Measurements from ENCODE around the gene SLC9A5. TPM values are rescaled to one million over a fixed set of nuclear protein-coding genes. Genes with fewer than 3 reads are reported as not detected.

The SLC9A5 gene
- total and polyA plus RNA-seq, 2 donors (not counting 3 experiments of a cell fraction or from before 2014, with no cell fraction given): 2.7 to 2.8 TPM

GRCh38 chr16:67246756-67247191 is 2.0 kb upstream of the SLC9A5 start:
- Histone ChIP-seq H3K9ac (replicated peaks; ENCODE audit: extremely low read depth, insufficient read depth, low read length) (peak overlapping the region; percentile 69), H3K27me3 (ENCODE audit: control insufficient read depth in 2 of 2, insufficient read depth in 2 of 2, low read length in 2 of 2) (peaks cover 0 to 3% of the 10 kb centered on the region in 2 experiments), H2AFZ (ENCODE audit: low read depth, low read length) (peak overlapping the region; percentile 27), H3K27ac (ENCODE audit: insufficient read depth, low read depth, low read length) (peak overlapping the region; percentile 88), H4K20me1 (replicated peaks; ENCODE audit: control insufficient read depth, extremely low read depth, insufficient read depth, low read length) (no peaks in the 10 kb centered on the region), H3K79me2 (ENCODE audit: control insufficient read depth, insufficient read depth, low read length) (peaks cover 35% of the 10 kb centered on the region), H3K4me1 (ENCODE audit: control insufficient read depth, extremely low read depth, insufficient read depth, low read length) (peaks cover 53% of the 10 kb centered on the region), H3K36me3 (ENCODE audit: control insufficient read depth in 2 of 2, extremely low read depth in 1 of 2, insufficient read depth in 2 of 2, low read length in 2 of 2) (peaks cover 0 to 3% of the 10 kb centered on the region in 2 experiments), H3K9me1 (replicated peaks; ENCODE audit: control insufficient read depth, extremely low read depth, insufficient read depth, low read length) (no peaks in the 10 kb centered on the region), H3K9me3 (replicated peaks; ENCODE audit: control insufficient read depth, insufficient read depth, low read length) (no peaks in the 10 kb centered on the region), H3K4me2 (ENCODE audit: insufficient read depth, low read length) (peak overlapping the region; percentile 42), H3K4me3 (replicated peaks in 1 of 3; ENCODE audit: insufficient read depth in 1 of 3, low read depth in 1 of 3, low read length in 3 of 3) (peak overlapping the region; percentile 55 to 89 (median 83))
- no peak for TF ChIP-seq EZH2 (IDR thresholded peaks at IDR 0.05; ENCODE audit: borderline replicate concordance, low read depth, low read length, severe bottlenecking)
- TF ChIP-seq, protein P1, sequence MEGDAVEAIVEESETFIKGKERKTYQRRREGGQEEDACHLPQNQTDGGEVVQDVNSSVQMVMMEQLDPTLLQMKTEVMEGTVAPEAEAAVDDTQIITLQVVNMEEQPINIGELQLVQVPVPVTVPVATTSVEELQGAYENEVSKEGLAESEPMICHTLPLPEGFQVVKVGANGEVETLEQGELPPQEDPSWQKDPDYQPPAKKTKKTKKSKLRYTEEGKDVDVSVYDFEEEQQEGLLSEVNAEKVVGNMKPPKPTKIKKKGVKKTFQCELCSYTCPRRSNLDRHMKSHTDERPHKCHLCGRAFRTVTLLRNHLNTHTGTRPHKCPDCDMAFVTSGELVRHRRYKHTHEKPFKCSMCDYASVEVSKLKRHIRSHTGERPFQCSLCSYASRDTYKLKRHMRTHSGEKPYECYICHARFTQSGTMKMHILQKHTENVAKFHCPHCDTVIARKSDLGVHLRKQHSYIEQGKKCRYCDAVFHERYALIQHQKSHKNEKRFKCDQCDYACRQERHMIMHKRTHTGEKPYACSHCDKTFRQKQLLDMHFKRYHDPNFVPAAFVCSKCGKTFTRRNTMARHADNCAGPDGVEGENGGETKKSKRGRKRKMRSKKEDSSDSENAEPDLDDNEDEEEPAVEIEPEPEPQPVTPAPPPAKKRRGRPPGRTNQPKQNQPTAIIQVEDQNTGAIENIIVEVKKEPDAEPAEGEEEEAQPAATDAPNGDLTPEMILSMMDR (IDR thresholded peaks at IDR 0.05; ENCODE audit: extremely low read depth in 1 of 2, insufficient read depth in 1 of 2, low read depth in 1 of 2, low read length in 2 of 2): peak in 1 of 2 donors; percentile 4
- ChIA-PET POLR2A (interaction anchor here (1.6 to 2.7 kb wide), 4 partner anchors 20 to 49 kb away, joined by 5 to 10 read pairs (median 6); partner anchors contain the start of gene TMEM208), CTCF (interaction anchor here (0.8 to 2.3 kb wide), 11 partner anchors 10 to 274 kb away, joined by 3 to 12 read pairs (median 4); partner anchors contain the start of genes ELMO3 and TMEM208)
- dilution Hi-C loops (cut with MboI; ENCODE audit: extremely low pct_ligation_motif_present, low sequenced_read_pairs) (no loop called here), intact Hi-C loops (cut with micrococcal nuclease) (loop anchor here (1.0 kb wide), 6 partner anchors 12 to 100 kb away; partner anchors contain the start of gene PLEKHG4)
- DNase-seq (ENCODE audit: low read depth, low spot score): no peak
- BruUV-seq (replicated peaks): no TSS peak
- FAIRE-seq: no peak

Measured in endothelial cell of umbilical vein (primary cell).